ENCODE measurements around the gene MADD.

Gene MADD

DNA sequence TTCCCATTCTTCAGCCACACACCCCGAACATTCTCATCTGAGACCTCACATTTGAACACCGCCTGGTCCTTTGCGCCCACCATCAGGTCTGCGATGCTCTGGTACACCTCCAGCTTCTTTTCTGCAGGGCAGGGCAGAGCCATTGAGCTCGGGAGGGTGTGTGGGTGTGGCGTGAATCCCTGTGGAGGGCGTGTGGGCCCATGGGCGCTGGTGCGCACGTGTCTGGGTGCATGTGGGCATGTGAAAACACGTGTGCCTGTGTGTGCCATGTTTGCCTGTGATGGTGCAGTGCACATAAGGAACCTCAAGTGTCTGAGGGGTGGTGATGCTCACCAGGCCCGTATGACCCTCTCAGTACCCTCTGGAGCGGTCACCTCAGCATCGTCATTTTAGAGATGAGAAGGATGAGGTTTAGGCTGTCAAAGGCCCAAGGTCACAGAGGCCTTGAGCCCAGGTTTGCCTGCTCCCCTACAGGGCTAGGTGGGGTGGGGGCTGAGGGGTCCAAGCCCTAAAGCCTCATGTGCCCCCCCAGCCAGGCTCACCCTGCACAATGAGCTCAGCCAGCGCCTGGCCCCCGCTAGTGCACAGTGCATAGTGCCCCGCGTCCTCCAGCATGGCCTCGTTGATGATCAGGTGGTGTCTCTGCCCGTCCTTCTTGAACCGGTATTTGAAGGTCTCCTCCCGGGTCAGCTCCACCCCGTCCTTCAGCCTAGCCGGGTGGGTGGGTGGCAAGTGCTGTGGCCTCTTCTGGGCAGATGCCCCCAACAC lies 72.3 kb downstream of the MADD start:
- no peak for DNase-seq

DNA sequence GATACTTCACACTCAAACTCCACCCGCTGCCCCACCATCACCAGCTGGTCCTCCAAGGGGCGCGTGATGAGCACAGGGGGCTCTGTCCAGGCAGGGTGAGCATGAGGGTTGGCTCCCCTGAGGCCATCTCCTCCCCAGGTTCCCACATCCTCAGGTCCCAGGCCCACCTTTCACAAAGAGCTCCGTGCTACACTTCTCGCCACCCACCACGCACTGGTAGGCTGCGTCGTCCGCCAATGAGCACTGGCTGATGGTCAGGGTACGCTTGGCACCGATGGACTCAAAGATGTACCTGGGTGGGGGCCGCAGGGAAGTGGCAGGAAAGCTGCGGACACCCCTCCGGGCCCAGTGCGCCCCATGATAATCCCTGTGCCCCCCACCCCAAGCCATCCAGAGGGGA lies 72.9 kb downstream of the MADD start:
- DNase-seq: no peak

DNA sequence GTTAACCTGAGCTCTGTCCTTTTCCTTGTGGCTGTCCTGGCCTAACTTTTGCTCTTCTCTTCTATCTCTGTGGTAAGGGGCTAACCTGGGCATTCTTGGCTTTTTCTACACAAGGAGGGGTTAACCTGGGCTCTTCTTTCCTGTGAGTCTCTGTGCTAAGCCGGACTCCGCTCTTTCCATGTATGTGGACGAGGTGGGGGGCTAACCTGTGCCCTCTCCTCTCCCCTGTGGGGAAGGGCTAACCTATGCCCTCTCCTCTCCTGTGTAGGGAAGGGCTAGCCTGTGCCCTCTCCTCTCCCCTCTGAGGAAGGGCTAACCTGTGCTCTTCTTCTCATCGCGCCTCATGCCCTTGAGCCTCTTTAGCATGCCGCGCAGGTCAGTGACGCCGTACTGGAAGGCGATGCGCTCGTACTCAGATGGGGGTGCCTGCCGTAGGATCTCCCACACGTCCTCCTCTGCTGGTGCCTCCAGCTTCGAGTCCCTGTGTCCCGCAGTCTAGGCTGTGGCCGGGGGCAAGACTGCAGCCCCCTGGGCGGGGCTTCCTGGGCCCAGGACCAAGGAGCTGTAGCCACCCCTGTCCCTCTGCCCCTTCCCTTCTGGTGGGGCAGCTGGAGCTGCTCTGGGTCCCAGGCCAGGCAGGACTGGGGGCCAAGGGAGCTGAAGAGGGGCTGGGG lies 76.1 kb downstream of the MADD start:
- no peak for DNase-seq

DNA sequence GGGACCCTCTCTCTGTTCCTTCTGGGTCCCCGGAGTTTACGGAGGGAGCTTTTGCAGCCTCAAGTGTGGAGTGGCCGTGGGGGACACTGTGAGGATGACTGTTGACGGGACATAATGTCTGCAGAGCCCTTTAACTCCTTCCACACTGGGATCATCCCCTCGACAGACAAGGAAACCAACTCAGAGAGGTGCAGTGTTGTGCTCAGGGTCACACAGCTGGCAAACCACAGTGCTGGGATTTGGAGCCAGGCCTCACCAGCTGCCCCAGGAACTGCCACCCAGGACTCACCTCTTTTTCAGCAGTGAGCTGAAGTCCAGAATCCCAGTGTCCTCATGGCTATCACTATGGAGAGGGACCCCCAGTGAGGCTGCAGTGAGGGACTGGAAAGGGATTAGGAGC lies 77.2 kb downstream of the MADD start:
- no peak for DNase-seq

DNA sequence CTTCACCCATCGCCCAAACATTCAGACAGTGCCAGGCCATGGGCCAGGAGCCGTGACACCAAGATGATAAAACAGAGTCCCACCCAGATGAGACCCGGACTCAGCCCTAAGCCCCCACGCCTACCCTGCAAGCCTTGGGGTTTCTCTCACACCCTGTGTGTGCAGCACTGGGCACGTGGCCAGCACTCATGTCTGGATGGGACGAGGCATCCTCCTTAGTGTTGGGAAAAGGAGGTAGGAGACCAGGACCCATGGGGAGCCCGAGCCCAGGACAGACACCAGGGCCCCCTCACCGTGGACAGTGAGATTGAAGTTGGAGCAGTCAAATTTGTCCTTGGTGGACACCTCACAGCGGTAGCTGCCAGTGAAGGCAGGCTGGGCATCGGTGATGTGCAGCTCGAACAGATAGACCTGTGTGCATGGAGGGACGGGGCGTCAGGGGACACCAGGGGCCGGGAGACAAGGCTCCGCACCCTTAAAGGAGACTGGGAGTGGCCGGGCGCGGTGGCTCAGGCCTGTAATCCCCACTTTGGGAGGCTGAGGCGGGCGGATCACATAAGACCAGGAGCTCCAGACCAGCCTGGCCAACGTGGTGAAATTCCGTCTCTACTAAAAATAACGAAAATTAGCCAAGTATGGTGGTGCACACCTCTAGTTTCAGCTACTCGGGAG lies 78.3 kb downstream of the MADD start:
- no peak for DNase-seq

DNA sequence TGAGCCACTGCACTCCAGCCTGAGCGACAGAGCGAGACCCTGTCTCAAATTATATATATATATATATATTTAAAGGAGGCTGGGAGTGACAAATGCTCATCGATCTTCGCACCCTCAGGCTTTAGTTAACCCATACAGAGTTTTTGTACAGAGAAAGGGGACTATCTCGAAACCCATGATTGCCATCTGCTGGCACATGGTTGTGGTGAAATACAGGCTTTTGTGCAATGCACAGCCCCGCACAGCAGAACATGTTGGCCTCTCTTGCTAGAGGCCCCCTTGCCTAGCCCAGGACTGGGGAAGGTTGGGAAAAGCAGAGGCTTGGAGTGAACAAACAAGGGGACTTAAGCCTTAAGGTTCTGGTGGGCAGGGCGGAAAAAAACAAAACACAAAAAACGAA lies 78.9 kb downstream of the MADD start:
- DNase-seq: peak; percentile 13

DNA sequence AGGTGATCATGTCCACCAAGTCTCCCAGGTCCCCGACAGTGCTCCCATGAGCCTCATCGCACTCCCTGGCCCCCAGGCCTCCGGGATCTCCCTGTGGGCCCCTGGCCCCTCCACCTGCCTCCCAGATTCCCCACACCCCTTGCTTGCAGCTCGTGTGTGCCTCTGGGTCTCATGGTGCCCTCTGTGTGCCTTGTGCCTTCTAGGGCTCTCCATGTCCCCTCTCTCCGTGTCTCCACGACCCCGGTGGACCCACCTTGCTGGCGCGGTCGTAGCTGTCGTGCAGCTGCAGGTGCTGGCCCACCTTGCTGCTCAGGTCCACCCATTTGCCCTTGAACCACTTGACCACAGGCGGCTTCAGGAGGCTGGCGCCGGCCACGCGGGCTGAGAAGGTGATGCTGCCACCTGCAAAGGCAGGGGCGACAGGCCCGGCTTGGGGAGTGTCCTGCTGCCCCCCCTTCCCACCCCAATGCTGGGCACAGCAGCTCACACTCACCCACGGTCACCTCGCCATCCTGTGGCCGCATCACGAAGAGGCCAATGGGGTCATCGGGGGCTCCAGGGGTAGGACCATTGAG lies 79.7 kb downstream of the MADD start:
- DNase-seq: no peak

DNA sequence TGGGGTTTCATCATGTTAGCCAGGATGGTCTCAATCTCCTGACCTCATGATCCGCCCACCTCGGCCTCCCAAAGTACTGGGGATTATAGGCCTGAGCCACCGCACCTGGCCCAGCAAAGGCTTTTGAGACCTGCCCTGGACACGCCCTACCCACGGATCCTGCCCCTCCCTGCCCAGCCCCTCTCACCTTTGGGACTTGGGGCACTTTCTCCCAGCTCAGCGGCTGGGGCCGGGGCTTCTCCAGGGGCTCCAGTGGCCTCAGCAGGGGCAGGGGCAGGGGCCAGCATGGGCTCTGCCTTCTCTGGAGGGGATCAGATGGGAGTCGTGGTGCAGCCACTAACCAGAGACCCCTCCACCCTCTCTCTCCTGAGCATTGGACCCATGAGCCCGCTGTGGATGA lies 80.4 kb downstream of the MADD start:
- DNase-seq: no peak

DNA sequence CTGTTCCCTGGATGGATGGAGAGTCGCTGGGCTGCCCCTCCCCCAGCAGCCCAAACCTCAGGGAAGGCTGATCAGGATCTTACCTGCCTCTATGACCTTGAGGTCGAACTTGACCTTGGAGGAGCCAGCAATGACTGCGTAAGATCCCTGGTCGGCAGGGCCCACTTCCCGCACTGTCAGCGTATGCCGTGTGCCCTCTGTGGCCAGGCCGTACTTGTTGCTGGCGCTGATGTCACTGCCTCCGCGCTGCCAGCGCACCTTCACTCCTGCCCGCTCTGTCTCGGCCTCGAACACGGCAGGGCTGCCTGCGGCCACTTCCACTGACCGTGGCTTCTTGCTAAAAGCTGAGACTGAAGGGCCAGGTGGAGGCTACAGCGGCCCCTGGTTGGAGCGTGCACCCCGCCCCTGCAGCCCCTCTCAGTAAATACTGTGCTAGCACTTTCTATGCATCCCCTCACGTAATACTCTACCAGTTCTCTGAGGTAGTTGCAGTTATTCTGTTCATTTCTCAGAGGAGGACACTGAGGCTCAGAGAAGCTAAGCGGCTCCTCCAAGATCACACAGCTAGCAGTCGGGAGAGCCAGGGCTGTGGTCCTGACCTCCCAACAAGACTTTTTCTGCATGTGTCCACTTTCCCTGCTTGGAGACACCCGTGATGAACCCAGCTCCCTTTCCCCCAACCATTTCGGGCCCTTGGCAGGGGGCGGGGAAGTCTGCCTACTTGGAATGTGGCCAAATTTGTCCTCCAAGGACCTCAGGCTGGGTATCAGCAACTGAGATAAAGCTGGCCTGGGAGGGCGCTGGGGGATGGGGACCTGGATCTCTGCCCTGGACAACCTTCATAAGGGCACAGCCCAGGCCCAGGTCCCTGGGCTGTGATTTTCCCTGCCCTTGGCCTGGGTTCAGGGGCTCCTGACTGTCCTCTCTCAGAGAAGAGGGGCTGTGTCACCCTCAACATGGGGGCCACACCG lies 81.5 kb downstream of the MADD start:
- DNase-seq: no peak

DNA sequence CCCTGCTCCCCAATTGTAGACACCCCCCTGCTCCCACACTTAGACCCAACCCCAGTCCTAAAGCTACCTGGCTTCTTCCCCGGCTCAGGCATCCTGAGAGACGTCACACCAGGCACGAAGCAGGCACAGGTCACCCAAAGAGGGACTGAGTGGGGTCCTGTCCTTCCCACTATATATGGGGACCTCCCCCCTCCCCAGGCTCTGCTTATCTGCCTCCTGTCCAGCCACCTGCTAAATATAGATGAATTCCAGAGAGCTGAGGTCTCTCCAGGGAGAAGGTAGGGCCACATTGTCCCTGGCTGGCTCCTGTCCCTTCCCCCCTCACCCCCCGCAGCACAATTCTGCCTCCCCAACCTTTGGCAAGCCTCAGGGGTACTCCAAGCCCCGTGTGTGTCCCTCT lies 82.6 kb downstream of the MADD start, which contains the start of gene MYBPC3:
Gene MYBPC3, minus strand, starts transcription at position 147 of the 400 bp plus-strand sequence. Its CDS starts 55 bp downstream, at position 92.
- no peak for DNase-seq

DNA sequence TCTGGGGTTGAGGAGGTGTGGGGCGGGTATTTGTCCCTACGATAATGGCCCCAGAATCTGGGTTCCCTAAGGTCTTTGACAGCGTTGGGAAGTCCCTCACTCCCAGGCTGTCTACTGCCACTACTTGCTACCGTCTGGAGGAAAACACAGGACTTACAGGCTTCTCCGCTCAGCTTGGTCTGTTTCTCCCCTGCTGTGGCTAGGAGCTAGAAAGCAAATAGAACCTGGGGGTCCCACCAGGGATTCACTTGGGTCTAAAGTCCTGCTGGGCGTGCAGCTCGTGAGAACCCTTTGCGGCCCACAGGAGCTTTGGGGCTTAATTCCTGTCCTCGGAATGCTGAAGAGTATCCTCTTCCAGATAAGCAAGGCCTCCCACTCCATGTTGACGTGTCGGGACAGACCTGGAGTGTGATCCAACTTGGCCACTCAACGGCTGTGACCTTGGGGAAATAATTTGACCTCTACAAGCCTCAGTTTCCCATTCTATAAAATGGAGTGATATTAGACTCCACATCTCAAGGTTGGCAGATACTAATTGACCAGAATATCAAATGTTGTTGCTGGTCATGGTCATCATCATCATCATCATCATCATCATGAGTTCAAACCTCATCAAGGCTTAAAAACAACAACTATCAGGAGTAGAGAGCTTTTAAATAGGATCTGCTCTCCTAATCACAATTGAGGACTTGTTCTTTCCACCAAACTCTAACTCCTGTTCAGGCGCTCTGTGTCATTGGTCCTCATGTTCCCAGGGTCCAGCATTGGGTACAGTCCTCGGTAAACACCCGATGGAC lies 84.2 kb downstream of the MADD start:
- DNase-seq: no peak

DNA sequence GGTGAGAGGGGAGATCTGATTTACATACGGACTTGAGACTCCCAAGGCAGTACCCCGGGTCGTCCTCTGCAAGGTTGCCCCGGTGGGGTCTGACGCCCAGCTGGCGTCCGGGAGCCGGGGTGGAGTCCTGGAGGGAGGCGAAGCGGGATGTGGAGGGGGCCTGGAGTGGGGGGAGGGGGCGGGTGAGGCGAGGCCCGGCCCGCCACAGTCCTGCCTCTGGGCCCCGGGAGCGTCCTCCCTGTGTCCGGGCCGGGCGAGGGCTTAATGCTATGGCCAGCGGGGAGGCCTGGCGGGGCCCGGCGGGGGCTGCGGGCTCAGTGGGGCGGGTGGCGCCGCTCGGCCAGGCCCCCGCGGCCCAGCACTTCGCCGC lies 85.0 kb downstream of the MADD start:
- DNase-seq: no peak

DNA sequence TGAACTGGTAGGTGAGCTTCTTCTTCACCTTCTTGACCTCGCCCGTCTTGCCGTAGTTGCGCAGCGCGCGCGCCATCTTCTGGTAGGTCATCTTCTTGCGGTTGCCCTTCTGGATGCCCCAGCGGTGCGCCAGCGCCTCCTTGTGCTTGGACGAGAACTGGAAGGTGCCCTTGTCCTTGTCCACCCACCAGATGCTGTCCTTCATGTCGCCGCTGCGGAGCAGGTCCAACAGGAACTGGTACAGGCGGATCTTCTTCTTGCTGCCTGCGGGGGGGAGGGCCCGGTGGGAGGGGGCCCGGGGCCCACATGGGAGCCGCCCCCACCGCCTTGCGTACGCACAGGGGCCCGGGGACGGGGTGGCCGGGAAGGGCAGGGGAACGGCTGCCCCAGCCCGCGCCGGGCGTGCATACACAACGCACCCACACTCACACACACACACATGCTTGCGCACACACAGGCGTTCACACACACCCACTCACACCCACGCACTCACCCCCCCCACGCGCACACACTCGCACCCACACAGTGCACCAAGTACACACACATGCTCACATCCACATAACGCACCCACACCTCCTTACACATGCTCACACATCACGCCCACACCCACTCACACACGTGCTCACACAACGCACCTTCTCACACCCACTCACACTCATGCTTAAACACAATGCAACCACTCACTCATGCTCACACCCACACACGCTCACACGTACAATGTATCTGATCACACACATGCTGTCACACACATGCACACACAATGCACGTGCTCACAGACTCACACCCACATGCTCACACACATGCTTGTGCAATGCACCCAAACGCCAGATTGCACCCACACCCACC lies 85.6 kb downstream of the MADD start:
- peak; percentile 87 for DNase-seq

DNA sequence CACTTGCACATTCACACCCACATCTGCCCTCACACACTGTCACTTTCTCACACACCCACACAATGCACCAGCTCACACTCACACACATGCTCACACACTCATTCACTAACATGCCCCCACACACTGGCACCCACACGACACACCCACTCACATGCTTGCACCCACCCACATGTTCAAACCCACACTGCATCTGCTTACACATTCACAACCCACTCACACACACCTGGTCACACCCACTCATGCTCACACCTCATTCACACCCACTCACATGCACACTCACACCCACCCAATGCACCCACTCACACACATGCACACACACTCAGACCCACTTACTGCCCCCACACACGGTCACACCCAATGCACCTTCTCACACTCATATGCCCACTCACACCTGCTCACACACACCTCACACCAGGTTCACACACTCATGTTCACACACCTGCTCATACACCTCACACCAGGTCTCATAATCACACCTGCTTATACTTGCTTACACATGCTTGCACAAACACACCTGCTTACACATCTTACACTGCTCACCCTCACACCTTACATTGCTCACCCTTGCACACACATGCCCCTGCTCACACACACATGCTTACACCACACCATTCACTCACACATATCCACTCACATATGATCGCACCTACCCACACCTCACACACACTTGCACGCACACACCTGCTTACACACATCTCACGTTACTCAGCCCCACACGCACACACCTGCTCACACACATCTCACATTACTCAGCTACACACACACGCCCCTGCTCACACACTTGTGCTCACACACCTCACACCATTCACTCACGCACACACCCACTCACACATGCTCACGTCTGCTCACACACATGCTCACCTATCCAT lies 86.4 kb downstream of the MADD start:
- no peak for DNase-seq

DNA sequence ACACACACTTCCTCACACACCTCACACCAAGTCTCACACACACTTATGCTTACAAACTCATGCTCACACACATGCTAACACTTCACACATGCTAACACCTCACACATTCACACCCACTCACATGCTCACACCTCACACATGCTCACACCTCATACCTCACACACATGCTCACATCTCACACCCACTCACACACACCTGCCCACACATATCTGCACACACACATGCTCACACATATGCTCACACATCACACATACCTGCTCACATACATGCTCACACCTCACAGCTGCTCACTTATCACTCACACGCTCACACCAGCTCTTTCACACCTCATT lies 87.0 kb downstream of the MADD start:
- no peak for DNase-seq

DNA sequence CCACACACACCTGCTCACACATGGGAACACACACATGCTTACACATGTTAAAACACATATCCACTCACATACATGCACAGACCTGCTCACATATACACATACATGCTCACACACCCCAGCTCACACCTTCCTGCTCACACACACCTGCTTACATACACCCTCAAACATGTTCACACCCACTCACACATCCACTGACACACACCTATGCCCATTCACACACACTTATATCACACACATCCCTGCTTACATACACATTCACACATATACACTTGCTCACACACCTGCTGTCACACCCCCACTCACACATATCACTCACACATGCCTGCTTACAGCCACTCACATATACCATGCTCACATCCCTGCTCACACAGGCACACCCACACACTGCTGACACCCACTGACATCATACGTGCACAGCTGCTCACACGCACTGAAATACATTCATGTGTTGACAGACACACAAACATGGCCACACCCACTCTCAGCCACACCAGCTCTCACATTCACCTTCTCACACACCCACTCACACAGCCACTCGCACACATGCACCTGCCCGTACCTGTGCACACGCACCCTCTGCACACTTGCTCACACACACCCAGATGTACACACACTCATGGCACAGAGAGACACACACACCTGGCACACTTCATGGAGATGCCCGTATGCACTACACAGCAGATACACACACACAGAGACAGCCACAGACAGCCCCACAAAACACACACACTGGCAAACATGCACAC lies 88.2 kb downstream of the MADD start:
- DNase-seq: no peak

DNA sequence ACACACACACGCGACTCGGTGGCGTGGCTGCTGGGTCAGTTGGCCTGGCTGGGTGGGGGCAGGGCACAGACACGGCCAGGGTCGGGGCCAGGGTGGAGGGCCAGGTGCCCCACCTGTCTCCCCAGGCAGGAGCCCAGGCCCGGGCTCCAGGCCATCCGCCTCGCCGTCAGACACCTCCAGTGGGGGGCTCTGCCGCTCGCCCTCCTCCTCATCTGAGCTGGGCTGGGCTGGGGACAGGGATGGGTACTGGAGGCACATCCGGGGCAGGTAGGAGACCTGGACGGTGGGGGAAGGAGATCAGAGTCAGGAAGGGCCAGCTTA lies 88.8 kb downstream of the MADD start:
- no peak for DNase-seq

DNA sequence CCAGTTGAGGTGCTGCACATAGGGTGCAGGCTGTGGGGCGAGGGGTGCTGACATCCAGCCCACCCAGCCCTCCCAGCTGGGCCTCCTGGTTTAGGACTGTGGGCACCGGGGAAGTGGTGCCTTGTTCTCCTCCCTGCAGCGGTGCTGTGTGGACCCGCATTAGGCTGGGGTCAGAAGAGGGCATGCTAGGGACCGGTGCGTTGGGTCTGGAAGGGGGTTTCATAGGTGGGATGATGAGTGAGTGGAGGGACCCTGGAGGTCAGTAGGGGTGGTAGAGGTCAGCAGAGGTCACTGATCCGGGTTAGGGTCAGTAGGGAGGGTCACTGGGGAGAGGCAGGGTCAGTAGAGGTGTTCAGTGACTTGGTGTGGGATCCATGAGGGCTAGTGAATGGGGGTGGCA lies 89.2 kb downstream of the MADD start:
- DNase-seq: no peak

DNA sequence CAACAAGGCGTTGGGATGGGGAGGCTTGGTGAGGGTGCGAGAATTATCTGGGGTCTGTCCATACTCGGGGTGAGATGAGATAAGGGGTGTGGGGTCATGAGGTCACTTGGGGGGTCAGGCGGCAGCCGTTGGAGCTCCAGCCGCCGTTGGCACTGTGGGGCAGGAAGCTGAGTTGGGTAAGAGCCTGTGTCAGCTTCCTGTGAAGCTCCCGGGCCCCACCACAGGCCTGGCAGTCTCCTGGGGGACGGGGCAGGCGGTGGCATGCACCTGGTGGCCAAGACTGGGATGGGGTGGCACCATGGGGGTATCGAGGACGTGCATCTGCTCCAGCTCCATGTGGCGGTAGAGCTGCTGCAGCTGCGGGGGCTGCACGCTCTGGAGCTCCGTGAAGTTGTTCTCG lies 89.7 kb downstream of the MADD start:
- no peak for DNase-seq
